ENCODE measurements around the gene NUB1.

Gene NUB1

DNA sequence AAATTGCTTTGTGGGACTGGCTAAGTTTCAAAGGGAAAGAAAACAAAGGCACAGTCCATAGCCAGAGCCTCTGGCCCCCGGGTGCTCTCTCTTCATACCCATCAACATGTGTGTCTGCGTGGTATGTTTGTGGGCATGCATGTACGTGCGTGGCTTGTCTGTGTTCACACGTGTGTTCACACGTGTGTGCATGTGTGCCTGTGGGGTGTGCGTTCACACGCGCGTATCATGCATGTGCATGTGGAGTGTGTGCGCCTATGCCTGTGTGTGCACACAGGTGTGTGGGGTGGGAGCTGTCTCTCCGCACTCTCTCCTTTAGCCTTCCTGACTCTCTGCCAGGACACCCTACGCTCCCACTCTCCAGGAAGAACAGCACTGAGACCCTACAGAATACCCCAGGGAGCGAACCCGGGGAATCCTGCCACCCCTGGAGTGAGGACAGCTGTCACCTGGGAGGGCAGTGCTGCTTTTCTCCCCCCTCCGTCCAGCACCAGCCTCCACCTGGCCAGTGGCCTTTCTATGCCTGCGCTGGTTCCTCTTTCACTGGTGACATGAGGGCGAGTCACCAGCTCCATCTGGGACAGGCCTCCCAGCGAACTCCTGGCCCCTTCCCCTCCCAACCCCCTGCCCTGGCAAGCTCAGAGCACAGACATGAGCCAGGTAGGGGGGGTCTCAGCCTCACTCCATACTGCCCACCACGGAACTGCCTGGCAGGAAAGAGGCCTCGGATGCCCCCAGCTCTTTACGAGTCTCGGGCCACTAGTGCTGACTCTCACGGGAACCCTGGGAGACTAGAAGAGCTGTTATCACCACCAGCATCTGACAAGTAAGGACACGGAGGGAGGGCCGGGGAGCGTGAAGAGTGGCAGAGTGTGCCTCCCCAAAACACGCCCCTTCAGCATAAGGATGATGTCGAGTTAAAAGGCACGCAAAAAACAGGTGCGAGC, 51.7 kb downstream of the NUB1 start:
- ChIA-PET CTCF (no interaction called here), POLR2A (no interaction called here)
- TF ChIP-seq, protein P1, sequence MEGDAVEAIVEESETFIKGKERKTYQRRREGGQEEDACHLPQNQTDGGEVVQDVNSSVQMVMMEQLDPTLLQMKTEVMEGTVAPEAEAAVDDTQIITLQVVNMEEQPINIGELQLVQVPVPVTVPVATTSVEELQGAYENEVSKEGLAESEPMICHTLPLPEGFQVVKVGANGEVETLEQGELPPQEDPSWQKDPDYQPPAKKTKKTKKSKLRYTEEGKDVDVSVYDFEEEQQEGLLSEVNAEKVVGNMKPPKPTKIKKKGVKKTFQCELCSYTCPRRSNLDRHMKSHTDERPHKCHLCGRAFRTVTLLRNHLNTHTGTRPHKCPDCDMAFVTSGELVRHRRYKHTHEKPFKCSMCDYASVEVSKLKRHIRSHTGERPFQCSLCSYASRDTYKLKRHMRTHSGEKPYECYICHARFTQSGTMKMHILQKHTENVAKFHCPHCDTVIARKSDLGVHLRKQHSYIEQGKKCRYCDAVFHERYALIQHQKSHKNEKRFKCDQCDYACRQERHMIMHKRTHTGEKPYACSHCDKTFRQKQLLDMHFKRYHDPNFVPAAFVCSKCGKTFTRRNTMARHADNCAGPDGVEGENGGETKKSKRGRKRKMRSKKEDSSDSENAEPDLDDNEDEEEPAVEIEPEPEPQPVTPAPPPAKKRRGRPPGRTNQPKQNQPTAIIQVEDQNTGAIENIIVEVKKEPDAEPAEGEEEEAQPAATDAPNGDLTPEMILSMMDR (IDR thresholded peaks at IDR 0.05; ENCODE audit: insufficient read depth, low read length, missing control alignments) = no peak
- H3K4me3 ChIP-seq (ENCODE audit: low read depth, low read length) = no peak overlapping the region
- no peak for DNase-seq (ENCODE audit: low read depth, low spot score)

DNA sequence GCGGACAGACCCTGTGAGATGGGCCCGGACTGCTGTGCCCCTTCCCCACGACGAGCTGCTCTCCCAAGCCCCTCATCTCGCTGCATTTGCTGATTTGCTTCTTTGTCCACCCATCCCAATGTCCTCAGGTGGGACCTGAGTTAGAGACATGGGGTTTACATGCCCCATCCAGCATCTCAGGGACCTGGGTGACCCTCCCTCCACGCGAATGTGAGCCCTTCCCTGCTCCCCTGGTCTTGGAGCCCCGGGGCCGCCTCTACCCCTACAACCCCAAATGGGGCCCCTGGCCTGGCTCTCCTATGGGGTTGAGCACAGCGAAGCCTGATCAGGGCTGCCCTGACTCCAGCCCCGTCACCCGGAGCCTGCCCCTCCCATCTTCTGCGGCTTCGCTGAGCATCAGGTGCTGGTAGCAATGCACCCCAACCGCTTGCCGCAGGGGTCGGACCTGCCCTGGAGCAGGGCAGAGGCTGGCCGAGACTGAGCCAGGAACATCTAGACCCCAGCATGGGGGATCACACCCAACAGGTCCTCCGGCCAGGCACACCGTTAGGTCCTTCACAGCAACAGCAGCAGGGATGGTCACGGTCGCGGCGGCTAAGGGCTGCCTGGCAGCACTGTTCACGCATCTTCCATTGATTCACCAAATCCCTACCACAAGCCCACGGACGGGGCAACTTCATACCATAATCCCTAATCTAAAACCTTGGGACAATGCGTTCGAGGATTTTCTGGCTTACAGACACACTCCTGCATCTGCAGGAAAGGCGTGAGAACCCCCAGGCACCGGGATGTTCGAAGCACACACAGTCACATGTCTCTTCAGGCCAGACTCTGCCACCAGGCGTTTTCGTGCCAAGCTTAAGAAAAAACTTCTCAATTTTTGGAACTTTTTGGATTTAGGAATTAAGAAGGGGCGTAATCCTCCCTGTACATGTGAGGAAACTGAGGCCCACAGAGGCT, 52.7 kb downstream of the NUB1 start:
- CTCF ChIA-PET = no interaction called here
- TF ChIP-seq, protein P1 (IDR thresholded peaks at IDR 0.05; ENCODE audit: insufficient read depth, low read length, missing control alignments) = no peak
- no peak for DNase-seq (ENCODE audit: low read depth, low spot score)
- POLR2A ChIA-PET = no interaction called here
- no peak overlapping the region for H3K4me3 ChIP-seq (ENCODE audit: low read depth, low read length)

DNA sequence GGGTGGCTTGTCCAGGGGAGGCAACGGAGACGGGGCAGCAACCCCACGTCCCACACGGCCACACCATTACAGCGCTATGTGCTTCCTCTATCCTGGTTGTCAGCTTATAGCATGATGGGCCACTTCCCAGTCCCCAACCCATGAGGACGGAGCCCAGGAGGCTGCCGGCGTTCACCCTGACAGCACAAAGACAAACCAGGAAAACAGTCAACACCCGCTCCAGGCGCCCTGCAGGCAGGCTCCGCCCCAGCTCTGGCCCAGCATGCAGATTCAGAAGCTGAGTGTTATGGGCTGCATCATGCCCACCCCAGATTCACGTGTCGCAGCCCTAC, 53.4 kb downstream of the NUB1 start:
- ChIA-PET CTCF (no interaction called here), POLR2A (no interaction called here)
- DNase-seq (ENCODE audit: low read depth, low spot score) = no peak
- H3K4me3 ChIP-seq (ENCODE audit: low read depth, low read length) = no peak overlapping the region
- TF ChIP-seq, protein P1 (IDR thresholded peaks at IDR 0.05; ENCODE audit: insufficient read depth, low read length, missing control alignments) = no peak

GRCh38 chr7:151396328-151396970, 54.8 kb downstream of the NUB1 start:
- ChIA-PET CTCF (interaction anchor here (0.9 to 1.2 kb wide), 3 partner anchors 28 to 364 kb away, joined by 3 to 4 read pairs (median 4); no protein-coding TSS in a partner anchor), POLR2A (interaction anchor here (0.8 kb wide), 1 partner anchor 30 kb away, joined by 3 read pairs; no protein-coding TSS in a partner anchor)
- H3K4me3 ChIP-seq (ENCODE audit: low read depth, low read length) = no peak overlapping the region
- no peak for DNase-seq (ENCODE audit: low read depth, low spot score)
- TF ChIP-seq, protein P1 (IDR thresholded peaks at IDR 0.05; ENCODE audit: insufficient read depth, low read length, missing control alignments) = no peak

DNA sequence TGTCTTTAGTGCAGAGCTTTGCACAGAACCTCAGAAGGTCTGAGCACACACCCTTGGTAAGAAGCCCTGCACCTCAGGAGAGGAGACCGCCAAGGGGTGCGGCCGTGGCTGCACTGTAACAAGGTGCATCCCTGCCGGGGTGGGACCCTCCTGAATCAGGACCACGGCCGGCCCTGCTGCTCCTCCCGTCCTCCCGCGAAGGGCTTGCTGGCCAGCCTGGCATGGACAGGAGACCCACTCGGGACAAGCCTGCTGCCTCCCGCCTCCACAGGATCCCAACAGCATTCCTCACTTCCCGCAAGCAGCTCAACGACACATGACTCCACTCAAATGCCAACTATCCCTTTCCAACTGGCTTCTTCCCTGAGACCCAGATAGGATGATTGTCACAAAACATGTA, 55.4 kb downstream of the NUB1 start:
- POLR2A ChIA-PET = no interaction called here
- TF ChIP-seq, protein P1 (IDR thresholded peaks at IDR 0.05; ENCODE audit: insufficient read depth, low read length, missing control alignments) = no peak
- H3K4me3 ChIP-seq (ENCODE audit: low read depth, low read length) = no peak overlapping the region
- CTCF ChIA-PET = interaction anchor here (0.9 to 1.2 kb wide), 2 partner anchors 52 to 363 kb away, joined by 3 to 4 read pairs; no protein-coding TSS in a partner anchor
- no peak for DNase-seq (ENCODE audit: low read depth, low spot score)
